Activated CD8-positive, alpha-beta T cell treated with anti-CD3 and anti-CD28 coated beads for 36 hours (primary cell): ENCODE results near the gene CPD. TPM values are rescaled to one million over a fixed set of nuclear protein-coding genes. Genes with fewer than 3 reads are reported as not detected.
A peak's percentile ranks its signal among the peaks of the same experiment; 100 is the strongest.

Experiments used
- ATAC-seq: fragments of 200-7000 bp; cut with Tn5 transposase; one replicate; pipeline ENCODE4 v1.10.0; 2021; ENCODE audit warnings: mild to moderate bottlenecking, moderate library complexity
- CTCF ChIA-PET: fragments of 350-600 bp; sonication (Branson Sonifier 250); formaldehyde crosslinking; loops from one replicate; lab custom pipeline; 2021; ENCODE audit warnings: antibody characterized with exemption; lab: Charles Lee
- POLR2A ChIA-PET: fragments of 350-600 bp; sonication (Branson Sonifier 250); formaldehyde crosslinking; loops from one replicate; lab custom pipeline; 2021; ENCODE audit warnings: antibody characterized with exemption; lab: Charles Lee
- DNase-seq: peaks from one replicate; pipeline ENCODE4 v3.0.0-alpha.2; 2020
- H3K27ac Mint-ChIP-seq: one replicate; pipeline ENCODE4 v1.8.0; 2021; ENCODE audit warnings: mild to moderate bottlenecking, mixed read lengths
- H3K27me3 Mint-ChIP-seq: one replicate; pipeline ENCODE4 v1.8.0; 2021; ENCODE audit warnings: mixed read lengths
- H3K36me3 Mint-ChIP-seq: one replicate; pipeline ENCODE4 v1.8.0; 2021; ENCODE audit warnings: low read depth, mixed read lengths
- H3K4me1 Mint-ChIP-seq: one replicate; pipeline ENCODE4 v1.8.0; 2021; ENCODE audit warnings: low read depth, mixed read lengths
- H3K4me3 Mint-ChIP-seq: one replicate; pipeline ENCODE4 v1.8.0; 2021; ENCODE audit warnings: mild to moderate bottlenecking, moderate library complexity, mixed read lengths
- H3K9me3 Mint-ChIP-seq: one replicate; pipeline ENCODE4 v1.8.0; 2021; ENCODE audit warnings: mixed read lengths
- intact Hi-C: fragments of 100-400 bp; cut with micrococcal nuclease; formaldehyde crosslinking; loops from one replicate; pipeline ENCODE4 v1.10.0; 2022
- total RNA-seq, 2 experiments: library from RNA; stranded (reverse); gene quantifications; one replicate each; pipeline ENCODE4 v1.2.3, GENCODE V29; 2021
- TF ChIP-seq, protein P1 (sequence below): fragments of 200-600 bp; IDR thresholded peaks from one replicate; pipeline ENCODE4 v1.8.0; 2022; ENCODE audit warnings: antibody characterized with exemption, mild to moderate bottlenecking

The CPD gene
- total RNA-seq, 2 experiments from 2014 or later = 25.9 to 26.8 TPM

DNA sequence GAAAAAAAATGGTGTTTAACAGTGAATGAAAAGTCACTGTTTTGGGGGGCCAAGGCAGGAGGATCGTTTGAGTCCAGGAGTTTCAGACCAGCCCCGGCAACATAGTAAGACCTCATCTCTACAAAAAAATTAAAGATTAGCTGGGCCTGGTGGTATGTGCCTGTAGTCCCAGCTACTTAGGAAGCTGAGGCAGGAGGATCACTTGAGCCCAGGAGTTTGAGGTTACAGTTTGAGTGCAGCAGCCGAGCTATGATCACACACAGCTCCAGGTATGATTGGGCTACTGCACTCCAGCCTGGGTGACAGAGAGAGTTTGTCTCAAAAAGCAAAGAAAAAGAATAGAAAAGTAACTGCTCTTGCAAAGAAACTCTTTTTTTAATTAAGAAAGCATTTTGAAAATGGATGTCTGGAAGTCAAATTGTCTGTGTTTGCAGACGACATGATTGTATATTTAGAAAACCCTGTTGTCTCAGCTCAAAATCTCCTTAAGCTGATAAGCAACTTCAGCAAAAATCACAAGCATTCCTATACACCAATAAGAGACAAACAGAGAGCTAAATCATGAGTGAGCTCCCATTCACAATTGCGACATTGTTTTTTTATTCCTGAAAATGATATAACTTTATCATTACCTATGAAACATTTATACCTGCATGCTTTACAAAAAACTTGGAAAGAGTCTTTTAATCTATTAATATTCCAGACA lies 20.5 kb upstream of the CPD start:
- H3K4me3 Mint-ChIP-seq = no peak overlapping the region
- intact Hi-C loops = no loop called here
- TF ChIP-seq, protein P1, sequence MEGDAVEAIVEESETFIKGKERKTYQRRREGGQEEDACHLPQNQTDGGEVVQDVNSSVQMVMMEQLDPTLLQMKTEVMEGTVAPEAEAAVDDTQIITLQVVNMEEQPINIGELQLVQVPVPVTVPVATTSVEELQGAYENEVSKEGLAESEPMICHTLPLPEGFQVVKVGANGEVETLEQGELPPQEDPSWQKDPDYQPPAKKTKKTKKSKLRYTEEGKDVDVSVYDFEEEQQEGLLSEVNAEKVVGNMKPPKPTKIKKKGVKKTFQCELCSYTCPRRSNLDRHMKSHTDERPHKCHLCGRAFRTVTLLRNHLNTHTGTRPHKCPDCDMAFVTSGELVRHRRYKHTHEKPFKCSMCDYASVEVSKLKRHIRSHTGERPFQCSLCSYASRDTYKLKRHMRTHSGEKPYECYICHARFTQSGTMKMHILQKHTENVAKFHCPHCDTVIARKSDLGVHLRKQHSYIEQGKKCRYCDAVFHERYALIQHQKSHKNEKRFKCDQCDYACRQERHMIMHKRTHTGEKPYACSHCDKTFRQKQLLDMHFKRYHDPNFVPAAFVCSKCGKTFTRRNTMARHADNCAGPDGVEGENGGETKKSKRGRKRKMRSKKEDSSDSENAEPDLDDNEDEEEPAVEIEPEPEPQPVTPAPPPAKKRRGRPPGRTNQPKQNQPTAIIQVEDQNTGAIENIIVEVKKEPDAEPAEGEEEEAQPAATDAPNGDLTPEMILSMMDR = no peak
- no peaks in the 10 kb centered on the region for H3K27me3 Mint-ChIP-seq
- ChIA-PET POLR2A (interaction anchor here (0.5 to 0.6 kb wide), 2 partner anchors 1525 to 1750 kb away, joined by 3 read pairs; no protein-coding TSS in a partner anchor), CTCF (interaction anchor here (0.9 to 1.4 kb wide), 7 partner anchors 13 to 233 kb away, joined by 3 to 10 read pairs (median 3); partner anchors contain the start of gene TMIGD1)
- H3K9me3 Mint-ChIP-seq = peaks cover 11% of the 10 kb centered on the region
- H3K36me3 Mint-ChIP-seq = peaks cover 3% of the 10 kb centered on the region
- H3K4me1 Mint-ChIP-seq = peaks cover 16% of the 10 kb centered on the region
- DNase-seq (no peak), ATAC-seq (no peak)
- H3K27ac Mint-ChIP-seq = no peak overlapping the region

DNA sequence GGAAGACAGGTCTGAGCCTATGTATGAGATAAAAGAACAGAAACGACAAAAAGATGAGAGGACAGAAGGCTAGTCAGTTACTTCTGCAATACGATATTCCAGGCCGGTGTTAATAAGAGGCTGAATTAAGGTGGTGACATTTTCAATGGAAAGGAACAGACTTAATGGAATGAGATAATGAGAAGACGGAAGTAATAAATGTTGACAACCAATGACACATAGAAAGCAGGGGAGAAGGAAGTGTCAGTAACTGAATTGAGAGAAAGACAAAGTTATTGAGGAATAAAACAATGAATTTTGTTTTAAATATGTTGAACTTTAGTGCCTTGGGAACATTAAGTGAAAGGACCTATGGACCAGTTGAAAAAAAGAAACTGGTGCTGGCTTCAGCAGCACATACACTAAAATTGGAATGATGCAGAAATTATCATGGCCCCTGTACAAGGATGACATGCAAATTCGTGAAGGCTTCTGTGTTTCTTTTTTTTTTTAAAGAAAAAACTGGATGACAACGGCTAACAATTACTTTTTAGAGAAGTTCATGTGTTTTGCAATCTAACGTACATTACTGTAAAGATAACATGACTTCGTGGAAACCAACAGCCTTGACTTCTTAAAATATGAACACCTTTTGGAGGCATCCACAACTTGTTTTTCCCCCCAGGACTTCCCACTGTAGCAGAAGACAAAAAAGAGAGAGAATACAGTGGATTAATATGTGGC lies 18.5 kb upstream of the CPD start:
- Mint-ChIP-seq H3K36me3 (peaks cover 3% of the 10 kb centered on the region), H3K4me3 (no peak overlapping the region), H3K9me3 (peaks cover 15% of the 10 kb centered on the region), H3K4me1 (peaks cover 21% of the 10 kb centered on the region), H3K27me3 (no peaks in the 10 kb centered on the region), H3K27ac (no peak overlapping the region)
- TF ChIP-seq, protein P1 = no peak
- DNase-seq (no peak), ATAC-seq (no peak)
- intact Hi-C loops = no loop called here
- POLR2A ChIA-PET = no interaction called here
- CTCF ChIA-PET = no interaction called here

DNA sequence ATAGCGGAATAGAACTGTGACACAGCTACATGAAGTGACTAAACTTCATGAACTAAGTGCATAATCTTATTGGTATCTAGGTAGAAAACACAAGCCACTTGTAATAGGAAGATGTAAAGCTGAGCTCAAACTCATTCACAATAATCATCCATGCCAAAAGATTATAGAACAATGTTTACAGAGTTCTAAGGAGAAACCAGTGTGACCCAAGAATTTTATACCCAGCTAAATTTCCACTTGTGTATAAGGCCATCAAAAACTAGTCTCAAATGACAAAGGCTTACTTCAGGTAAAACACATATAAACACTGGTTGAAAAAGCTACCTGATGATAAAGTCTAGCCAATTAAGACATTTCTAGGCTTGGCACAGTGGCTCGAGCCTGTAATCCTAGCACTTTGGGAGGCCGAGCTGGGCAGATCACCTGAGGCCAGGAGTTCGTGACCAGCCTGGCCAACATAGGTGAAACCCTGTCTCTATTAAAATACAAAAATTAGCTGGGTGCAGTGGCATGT lies 16.9 kb upstream of the CPD start:
- Mint-ChIP-seq H3K4me3 (no peak overlapping the region), H3K36me3 (peaks cover 3% of the 10 kb centered on the region), H3K27me3 (no peaks in the 10 kb centered on the region), H3K27ac (no peak overlapping the region), H3K9me3 (peaks cover 15% of the 10 kb centered on the region), H3K4me1 (peaks cover 29% of the 10 kb centered on the region)
- intact Hi-C loops = no loop called here
- ATAC-seq (no peak), DNase-seq (no peak)
- CTCF ChIA-PET = interaction anchor here (1.1 to 2.0 kb wide), 5 partner anchors 9 to 51 kb away, joined by 3 to 10 read pairs (median 4); no protein-coding TSS in a partner anchor
- TF ChIP-seq, protein P1 = no peak
- POLR2A ChIA-PET = no interaction called here

DNA sequence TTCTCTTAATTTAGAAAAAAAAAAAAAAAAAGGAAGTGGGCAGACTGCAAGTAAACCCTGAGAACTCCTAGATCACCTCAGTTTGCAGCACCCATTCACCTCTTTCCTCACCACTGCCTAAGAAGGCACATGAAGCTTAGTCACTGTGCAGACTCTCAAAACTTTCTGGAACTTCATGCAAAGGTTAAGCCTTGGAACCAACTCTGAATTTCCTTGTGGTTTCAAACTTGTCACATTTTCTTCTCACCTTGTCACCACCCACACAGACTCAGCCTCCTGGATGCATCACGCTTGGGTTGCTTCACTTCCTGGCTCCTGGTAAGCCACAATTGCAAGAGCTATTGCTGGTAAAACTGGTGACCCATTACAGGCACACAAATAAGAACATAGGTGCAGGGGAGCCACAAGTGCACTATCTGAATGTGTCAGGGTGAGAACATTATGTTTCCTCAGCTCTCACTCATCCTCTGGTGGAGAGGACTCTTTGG lies 15.0 kb upstream of the CPD start:
- ATAC-seq (peak; percentile 94), DNase-seq (peak; percentile 95)
- ChIA-PET POLR2A (interaction anchor here (1.1 to 1.9 kb wide), 8 partner anchors 9 to 71 kb away, joined by 3 to 28 read pairs (median 4); partner anchors contain the start of gene CPD), CTCF (interaction anchor here (0.8 to 1.7 kb wide), 9 partner anchors 14 to 259 kb away, joined by 3 to 7 read pairs (median 4); partner anchors contain the start of genes GOSR1 and TMIGD1)
- TF ChIP-seq, protein P1 = no peak
- Mint-ChIP-seq H3K9me3 (peaks cover 15% of the 10 kb centered on the region), H3K4me1 (peaks cover 36% of the 10 kb centered on the region), H3K4me3 (peak overlapping the region; percentile 22), H3K27me3 (no peaks in the 10 kb centered on the region), H3K27ac (peak overlapping the region; percentile 82), H3K36me3 (peaks cover 3% of the 10 kb centered on the region)
- intact Hi-C loops = no loop called here
